HG02938 (cell line): ENCODE results near the gene RAB29.
"Not testable (repeated sequence)": the region's sequence is repeated elsewhere in the genome, so short reads cannot be mapped to it uniquely, and the experiment has no call there.

Source experiments
- ATAC-seq: cut with Tn5 transposase; IDR thresholded peaks from one replicate; pipeline ENCODE4 v1.9.1; 2021; ENCODE audit warnings: mild to moderate bottlenecking, moderate library complexity; ENCODE audit not compliant: unreplicated experiment

Gene RAB29

DNA sequence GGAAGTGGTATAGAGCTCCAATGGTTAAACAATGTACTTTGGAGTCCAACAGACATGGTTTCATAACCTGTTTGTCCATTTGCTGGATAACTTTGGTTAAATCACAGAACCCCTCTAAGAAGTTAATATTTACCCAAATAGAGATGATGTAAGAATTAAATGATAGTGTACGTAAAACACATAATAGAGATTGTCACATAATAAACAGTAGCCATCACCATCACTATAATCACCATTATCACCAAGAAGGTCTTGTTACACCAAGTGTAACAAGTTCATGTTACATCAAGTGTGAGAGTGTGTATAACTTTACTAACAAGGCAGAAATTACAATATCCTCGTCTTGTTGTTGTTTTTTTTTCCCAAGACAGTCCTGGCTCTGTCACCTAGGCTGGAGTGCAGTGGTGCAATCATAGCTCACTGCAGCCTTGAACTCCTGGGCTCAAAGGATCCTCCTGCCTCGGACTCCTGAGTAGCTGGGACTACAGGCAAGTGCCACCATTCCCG, 48.6 kb downstream of the RAB29 start:
- ATAC-seq = no peak

DNA sequence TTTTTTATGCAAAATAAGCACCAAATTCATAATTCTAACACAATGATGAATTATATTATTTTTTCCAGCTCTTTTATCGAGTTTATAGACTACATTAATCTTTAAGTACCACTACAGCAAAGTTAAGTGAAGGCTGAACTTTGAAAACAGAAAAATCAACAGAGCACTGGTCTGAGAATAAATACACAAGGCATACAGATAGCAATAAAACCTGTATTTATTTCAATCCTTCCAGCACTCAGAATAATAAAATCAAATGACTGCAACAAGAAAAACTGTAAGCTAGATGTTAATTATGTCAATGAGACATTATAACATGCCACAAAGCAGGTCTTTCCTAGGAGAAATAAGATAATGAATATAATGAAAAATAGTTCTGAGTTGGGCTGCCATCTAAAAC, 49.8 kb downstream of the RAB29 start:
- no peak for ATAC-seq

DNA sequence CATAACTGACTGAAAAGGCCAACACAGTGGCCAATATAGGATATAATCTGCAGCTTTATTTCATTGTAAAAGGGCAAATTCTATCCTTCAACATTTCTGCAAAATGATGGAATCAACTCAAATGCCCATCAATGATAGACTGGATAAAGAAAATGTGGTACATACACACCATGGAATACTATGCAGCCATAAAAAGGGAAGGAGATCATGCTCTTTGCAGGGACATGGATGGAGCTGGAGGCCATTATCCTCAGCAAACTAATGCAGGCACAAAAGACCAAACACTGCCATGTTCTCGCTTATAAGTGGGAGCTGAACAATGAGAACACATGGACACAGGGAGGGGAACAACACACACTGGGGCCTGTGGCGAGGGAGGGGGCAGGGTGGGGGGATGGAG, 54.5 kb downstream of the RAB29 start:
- ATAC-seq = not testable (repeated sequence)

DNA sequence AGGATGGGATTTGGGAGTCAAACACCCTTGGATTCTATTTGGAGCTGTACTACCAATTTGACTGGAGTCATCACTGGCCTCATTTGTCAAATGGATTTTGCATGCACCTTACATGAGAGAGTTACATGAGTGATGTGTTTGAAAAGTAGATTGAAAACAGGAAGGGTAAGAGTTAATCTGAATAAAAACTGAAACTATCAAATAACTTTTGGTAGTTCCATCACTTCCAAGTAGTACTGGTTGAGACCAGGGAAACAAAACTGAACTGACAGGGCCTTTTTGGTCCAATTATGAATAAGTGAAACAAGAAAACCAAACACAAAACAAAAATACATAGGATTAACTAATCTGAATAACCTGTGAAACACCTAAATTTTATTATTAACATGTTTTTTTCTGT, 55.5 kb downstream of the RAB29 start:
- no peak for ATAC-seq

DNA sequence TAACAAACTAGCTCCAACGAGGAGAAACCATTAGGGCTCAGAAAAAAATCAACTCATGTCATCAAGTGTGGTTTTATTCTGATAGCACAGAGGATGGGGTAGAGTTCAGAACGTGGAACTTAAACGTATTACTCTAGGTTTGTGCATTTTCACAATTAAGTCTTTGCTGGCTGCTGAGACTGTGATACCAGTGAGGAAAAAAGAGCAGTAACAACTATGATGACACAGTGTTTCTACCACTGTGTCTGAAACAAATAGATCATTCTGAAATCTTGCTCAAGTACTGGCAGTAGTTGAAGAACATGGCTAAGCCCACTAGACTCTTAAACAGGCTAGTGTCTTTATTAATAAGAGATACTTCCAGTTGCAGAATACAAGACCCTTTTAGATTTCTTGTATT, 56.3 kb downstream of the RAB29 start:
- ATAC-seq = no peak
